Measurements from ENCODE around the gene DYNC1I1. TPM values are rescaled to one million over a fixed set of nuclear protein-coding genes. Genes with fewer than 3 reads are reported as not detected.

DYNC1I1 gene
- polyA plus RNA-seq, 1 experiment, result 0.11 TPM

GRCh38 chr7:95788258-95788657 lies 15.9 kb downstream of the DYNC1I1 start:
- no peak for DNase-seq (ENCODE audit: low read depth)
- Histone ChIP-seq H3K36me3 (ENCODE audit: control insufficient read depth, insufficient read depth, low read length) (no peaks in the 10 kb centered on the region), H3K27me3 (ENCODE audit: control insufficient read depth, insufficient read depth, low read length) (no peaks in the 10 kb centered on the region), H3K4me3 (ENCODE audit: low read depth, low read length) (no peak overlapping the region)
- ChIA-PET POLR2A (no interaction called here), CTCF (interaction anchor here (0.7 to 1.0 kb wide), 3 partner anchors 11 to 83 kb away, joined by 3 read pairs; no protein-coding TSS in a partner anchor)
- no peak for TF ChIP-seq CTCF (IDR thresholded peaks at IDR 0.05; ENCODE audit: insufficient read depth, low read depth, low read length)

- POLR2A ChIA-PET, result no interaction called here
Observed at GRCh38 chr7:95788884-95789283, 16.5 kb downstream of the DYNC1I1 start.

GRCh38 chr7:95793658-95794057 lies 21.3 kb downstream of the DYNC1I1 start:
- no peak for TF ChIP-seq CTCF (IDR thresholded peaks at IDR 0.05; ENCODE audit: insufficient read depth, low read depth, low read length)
- CTCF ChIA-PET, result interaction anchor here (1.3 to 2.2 kb wide), 2 partner anchors 70 to 77 kb away, joined by 3 to 14 read pairs; no protein-coding TSS in a partner anchor
- Histone ChIP-seq H3K4me3 (ENCODE audit: low read depth, low read length) (no peak overlapping the region), H3K27me3 (ENCODE audit: control insufficient read depth, insufficient read depth, low read length) (no peaks in the 10 kb centered on the region; the same call in 1 of the 2 replicates), H3K36me3 (ENCODE audit: control insufficient read depth, insufficient read depth, low read length) (no peaks in the 10 kb centered on the region)
- POLR2A ChIA-PET, result no interaction called here
- DNase-seq (ENCODE audit: low read depth), result no peak

More at GRCh38 chr7:95788884-95789283, 16.5 kb downstream of the DYNC1I1 start:
- DNase-seq (ENCODE audit: low read depth), result no peak
- no peak for TF ChIP-seq CTCF (IDR thresholded peaks at IDR 0.05; ENCODE audit: insufficient read depth, low read depth, low read length)
- Histone ChIP-seq H3K36me3 (ENCODE audit: control insufficient read depth, insufficient read depth, low read length) (no peaks in the 10 kb centered on the region), H3K27me3 (ENCODE audit: control insufficient read depth, insufficient read depth, low read length) (no peaks in the 10 kb centered on the region), H3K4me3 (ENCODE audit: low read depth, low read length) (no peak overlapping the region)
- CTCF ChIA-PET, result interaction anchor here (0.7 to 1.0 kb wide), 3 partner anchors 11 to 82 kb away, joined by 3 read pairs; no protein-coding TSS in a partner anchor

- Histone ChIP-seq H3K4me3 (ENCODE audit: low read depth, low read length) (no peak overlapping the region), H3K27me3 (ENCODE audit: control insufficient read depth, insufficient read depth, low read length) (no peaks in the 10 kb centered on the region; the same call in 1 of the 2 replicates), H3K36me3 (ENCODE audit: control insufficient read depth, insufficient read depth, low read length) (no peaks in the 10 kb centered on the region)
- TF ChIP-seq CTCF (IDR thresholded peaks at IDR 0.05; ENCODE audit: insufficient read depth, low read depth, low read length), result peak; percentile 54
- ChIA-PET CTCF (interaction anchor here (0.7 to 2.2 kb wide), 4 partner anchors 14 to 76 kb away, joined by 3 to 14 read pairs (median 4); no protein-coding TSS in a partner anchor), POLR2A (no interaction called here)
- no peak for DNase-seq (ENCODE audit: low read depth)
Observed at GRCh38 chr7:95794917-95795515, 22.7 kb downstream of the DYNC1I1 start.

- Histone ChIP-seq H3K36me3 (ENCODE audit: control insufficient read depth, insufficient read depth, low read length) (no peaks in the 10 kb centered on the region), H3K4me3 (ENCODE audit: low read depth, low read length) (no peak overlapping the region), H3K27me3 (ENCODE audit: control insufficient read depth, insufficient read depth, low read length) (no peaks in the 10 kb centered on the region; the same call in 1 of the 2 replicates)
- CTCF ChIA-PET, result interaction anchor here (0.9 to 1.7 kb wide), 3 partner anchors 12 to 70 kb away, joined by 3 to 5 read pairs (median 4); no protein-coding TSS in a partner anchor
- no peak for TF ChIP-seq CTCF (IDR thresholded peaks at IDR 0.05; ENCODE audit: insufficient read depth, low read depth, low read length)
- POLR2A ChIA-PET, result no interaction called here
- no peak for DNase-seq (ENCODE audit: low read depth)
Observed at GRCh38 chr7:95796617-95797016, 24.3 kb downstream of the DYNC1I1 start.
